K562 (cell line): Measurements from ENCODE around the gene HTRA3. TPM values are rescaled to one million over a fixed set of nuclear protein-coding genes. Genes with fewer than 3 reads are reported as not detected.
A peak's percentile ranks its signal among the peaks of the same experiment; 100 is the strongest.

Experiments used
- CHAMP1 ChIP-seq: fragments of 450-650 bp; IDR thresholded peaks from 2 replicates; pipeline ENCODE4 v1.6.1; 2016; ENCODE audit warnings: mild to moderate bottlenecking
- DEAF1 ChIP-seq: fragments of 450-650 bp; formaldehyde crosslinking; IDR thresholded peaks from 2 replicates; pipeline ENCODE4 v1.4.0; 2020; ENCODE audit warnings: mild to moderate bottlenecking, moderate library complexity
- KHSRP ChIP-seq: fragments of 450-650 bp; IDR thresholded peaks from 2 replicates; pipeline ENCODE4 v1.6.1; 2017
- MIER1 ChIP-seq: fragments of 450-650 bp; IDR thresholded peaks from 2 replicates; pipeline ENCODE4 v1.6.1; 2016; ENCODE audit warnings: antibody characterized with exemption, mild to moderate bottlenecking, low read depth
- NFRKB ChIP-seq: fragments of 450-650 bp; IDR thresholded peaks from 2 replicates; pipeline ENCODE4 v1.6.1; 2016; ENCODE audit warnings: low read depth
- NRF1 ChIP-seq, 2 experiments: fragments of 450-650 bp; IDR thresholded peaks in 1 of 2; conservative IDR thresholded peaks in 1 of 2; 2 replicates each; pipeline ENCODE4 v1.6.1; 2014; ENCODE audit warnings: mild to moderate bottlenecking in 2 of 2
- PML ChIP-seq: IDR thresholded peaks from 2 replicates; pipeline ENCODE4 v1.6.1; 2012; ENCODE audit warnings: low read length, inconsistent platforms
- RAD21 ChIP-seq, 2 experiments: fragments of 250-450 bp in 1 of 2; fragments of 450-650 bp in 1 of 2; sonication (Bioruptor Pico) in 1 of 2; formaldehyde crosslinking in 1 of 2; IDR thresholded peaks in 1 of 2; conservative IDR thresholded peaks in 1 of 2; 2 replicates each; pipeline versions ENCODE4 v1.4.0 to v1.8.0; 2020 to 2022; ENCODE audit warnings: mild to moderate bottlenecking in 2 of 2, moderate library complexity in 1 of 2
- RFX1 ChIP-seq: fragments of 450-650 bp; IDR thresholded peaks from 2 replicates; pipeline ENCODE4 v1.6.1; 2016; ENCODE audit warnings: mild to moderate bottlenecking, moderate library complexity
- RREB1 ChIP-seq: fragments of 250-450 bp; sonication (Bioruptor Pico); IDR thresholded peaks from 2 replicates; pipeline ENCODE4 v1.4.0; 2020
- SRSF9 ChIP-seq: fragments of 200-400 bp; formaldehyde crosslinking; IDR thresholded peaks from 2 replicates; pipeline ENCODE4 v1.6.1; 2017; ENCODE audit warnings: low read depth, low read length, borderline replicate concordance
- THRA ChIP-seq: fragments of 450-650 bp; IDR thresholded peaks from 2 replicates; pipeline ENCODE4 v1.6.1; 2017; ENCODE audit warnings: mild to moderate bottlenecking, moderate library complexity
- YY1 ChIP-seq, 3 experiments: IDR thresholded peaks; 2 replicates each; pipeline ENCODE4 v1.6.1; 2011; ENCODE audit warnings: low read length in 2 of 3, mild to moderate bottlenecking in 2 of 3, moderate library complexity in 2 of 3, borderline replicate concordance in 1 of 3, control low read depth in 1 of 3, low read depth in 1 of 3; ENCODE audit not compliant: insufficient read depth in 3 of 3, insufficient replicate concordance in 2 of 3, control insufficient read depth in 1 of 3, insufficient read length in 1 of 3; ENCODE audit errors: extremely low read depth in 1 of 3
- ZNF444 ChIP-seq: fragments of 250-450 bp; sonication (Bioruptor Pico); IDR thresholded peaks from 2 replicates; pipeline ENCODE4 v1.4.0; 2020; ENCODE audit warnings: mild to moderate bottlenecking, moderate library complexity
- ZNF655 ChIP-seq: fragments of 250-450 bp; sonication (Bioruptor Pico); IDR thresholded peaks from 2 replicates; pipeline ENCODE4 v1.5.0; 2021
- ZSCAN29 ChIP-seq: fragments of 450-650 bp; IDR thresholded peaks from 2 replicates; pipeline ENCODE4 v1.6.1; 2017
- polyA plus RNA-seq, 8 experiments: library from polyadenylated mRNA; depleted of rRNA in 4 of 8; stranded (reverse) in 5 of 8; unstranded in 3 of 8; fragments of >200 nt; fragmentation: Nextera tagmentation in 2 of 8; fragmentation: Illumina TruSeq in 1 of 8; extraction: Ambion mirVana in 2 of 8; extraction: Trizol in 1 of 8; gene quantifications; 2 replicates each; pipeline versions ENCODE4 v1.2.1 to v1.2.3, GENCODE V29; 2011 to 2014; ENCODE audit warnings: inconsistent platforms in 1 of 8, missing spikeins in 1 of 8
- total RNA-seq, 7 experiments: library from RNA; depleted of rRNA in 6 of 7; stranded (reverse); fragments of >200 nt in 6 of 7; fragmentation: Illumina TruSeq in 2 of 7; extraction: Trizol in 2 of 7; gene quantifications; 2 replicates each; pipeline versions ENCODE4 v1.2.1 to v1.2.3, GENCODE V29; 2011 to 2021; ENCODE audit warnings: low replicate concordance in 1 of 7

HTRA3 gene
- total and polyA plus RNA-seq, 9 of the 15 experiments (the other 6 are each of a cell fraction or from before 2014, with no cell fraction given) = 0.04 TPM; not detected in 8

GRCh38 chr4:8267077-8267476 lies 2.5 kb upstream of the HTRA3 start (continued):
- TF ChIP-seq ZNF655 (CRISPR knock-in tag) (no peak), NFRKB (no peak), YY1 (IDR thresholded peaks at IDR 0.05; ENCODE audit: borderline replicate concordance in 1 of 3, control insufficient read depth in 1 of 3, extremely low read depth in 1 of 3, insufficient read depth in 3 of 3, insufficient read length in 1 of 3, insufficient replicate concordance in 2 of 3, low read depth in 1 of 3, low read length in 2 of 3) (no peak), RFX1 (no peak), ZSCAN29 (no peak), THRA (no peak), SRSF9 (no peak), NRF1 (conservative IDR thresholded peaks at IDR 0.05 in 1 of 2, IDR thresholded peaks at IDR 0.05 in 1 of 2) (peak; percentile 54 to 55; a peak in 3 of 4 replicates), MIER1 (no peak), RAD21 (CRISPR knock-in tag; conservative IDR thresholded peaks at IDR 0.05 in 1 of 2, IDR thresholded peaks at IDR 0.05 in 1 of 2) (peak; percentile 86 to 90), CHAMP1 (no peak), RREB1 (CRISPR knock-in tag) (no peak), PML (no peak), ZNF444 (CRISPR knock-in tag) (no peak), DEAF1 (CRISPR knock-in tag) (peak; percentile 55), KHSRP (no peak)
